HCT116 (cell line): Measurements from ENCODE around the gene TMEM208. TPM values are rescaled to one million over a fixed set of nuclear protein-coding genes. Genes with fewer than 3 reads are reported as not detected.

Experiments
- CBX3 ChIP-seq: IDR thresholded peaks from 2 replicates; pipeline ENCODE4 v1.6.1; 2012; ENCODE audit warnings: low read depth
- EGR1 ChIP-seq: IDR thresholded peaks from 2 replicates; pipeline ENCODE4 v1.6.1; 2012; ENCODE audit warnings: low read depth
- ELF1 ChIP-seq: IDR thresholded peaks from 2 replicates; pipeline ENCODE4 v1.6.1; 2012; ENCODE audit warnings: low read depth, borderline replicate concordance
- EZH2phosphoT487 ChIP-seq: fragments of 200-600 bp; IDR thresholded peaks from 2 replicates; pipeline ENCODE4 v1.6.1; 2018; ENCODE audit warnings: antibody characterized with exemption, borderline replicate concordance
- FOSL1 ChIP-seq: IDR thresholded peaks from 2 replicates; pipeline ENCODE4 v1.6.1; 2012; ENCODE audit warnings: low read depth
- JUND ChIP-seq: IDR thresholded peaks from 2 replicates; pipeline ENCODE4 v1.6.1; 2012
- POLR2A ChIP-seq: IDR thresholded peaks from 2 replicates; pipeline ENCODE4 v1.7.0; 2011; ENCODE audit warnings: borderline replicate concordance; ENCODE audit not compliant: insufficient read depth, insufficient read length; ENCODE audit errors: extremely low read depth
- RAD21 ChIP-seq: IDR thresholded peaks from 2 replicates; pipeline ENCODE4 v1.6.1; 2012; ENCODE audit warnings: low read depth, mild to moderate bottlenecking
- ZFX ChIP-seq: fragments of 450-650 bp; IDR thresholded peaks from 2 replicates; pipeline ENCODE4 v1.6.1; 2017
- ZNF274 ChIP-seq: fragments of 200-500 bp; sonication (Bioruptor generic); IDR thresholded peaks from 2 replicates; pipeline ENCODE4 v1.6.1; 2014; ENCODE audit warnings: mild to moderate bottlenecking, low read depth, low read length, inconsistent platforms
- total RNA-seq: library from RNA; stranded (reverse); gene quantifications from one replicate; pipeline ENCODE4 v1.2.1, GENCODE V29; 2021; ENCODE audit not compliant: unreplicated experiment
- TF ChIP-seq, protein P1 (sequence below), 3 experiments: fragments of 200-600 bp in 1 of 3; sonication (generic) in 1 of 3; IDR thresholded peaks in 2 of 3; conservative IDR thresholded peaks in 1 of 3; 2 replicates each; pipeline ENCODE4 v1.5.1; 2012 to 2017; ENCODE audit warnings: low read depth in 2 of 3, low read length in 2 of 3, antibody characterized with exemption in 1 of 3, borderline replicate concordance in 1 of 3, control low read depth in 1 of 3, mild to moderate bottlenecking in 1 of 3, mixed read lengths in 1 of 3, mixed run types in 1 of 3, moderate library complexity in 1 of 3; ENCODE audit not compliant: insufficient read depth in 1 of 3
- TF ChIP-seq, protein P2 (sequence below): IDR thresholded peaks from 2 replicates; pipeline ENCODE4 v1.6.1; 2012
- TF ChIP-seq, protein P3 (sequence below): IDR thresholded peaks from 2 replicates; pipeline ENCODE4 v1.6.1; 2011; ENCODE audit warnings: mild to moderate bottlenecking, low read length, moderate library complexity; ENCODE audit not compliant: insufficient replicate concordance; ENCODE audit errors: extremely low read depth

Gene TMEM208
- total RNA-seq, 1 experiment from 2014 or later, result 36.1 TPM

DNA sequence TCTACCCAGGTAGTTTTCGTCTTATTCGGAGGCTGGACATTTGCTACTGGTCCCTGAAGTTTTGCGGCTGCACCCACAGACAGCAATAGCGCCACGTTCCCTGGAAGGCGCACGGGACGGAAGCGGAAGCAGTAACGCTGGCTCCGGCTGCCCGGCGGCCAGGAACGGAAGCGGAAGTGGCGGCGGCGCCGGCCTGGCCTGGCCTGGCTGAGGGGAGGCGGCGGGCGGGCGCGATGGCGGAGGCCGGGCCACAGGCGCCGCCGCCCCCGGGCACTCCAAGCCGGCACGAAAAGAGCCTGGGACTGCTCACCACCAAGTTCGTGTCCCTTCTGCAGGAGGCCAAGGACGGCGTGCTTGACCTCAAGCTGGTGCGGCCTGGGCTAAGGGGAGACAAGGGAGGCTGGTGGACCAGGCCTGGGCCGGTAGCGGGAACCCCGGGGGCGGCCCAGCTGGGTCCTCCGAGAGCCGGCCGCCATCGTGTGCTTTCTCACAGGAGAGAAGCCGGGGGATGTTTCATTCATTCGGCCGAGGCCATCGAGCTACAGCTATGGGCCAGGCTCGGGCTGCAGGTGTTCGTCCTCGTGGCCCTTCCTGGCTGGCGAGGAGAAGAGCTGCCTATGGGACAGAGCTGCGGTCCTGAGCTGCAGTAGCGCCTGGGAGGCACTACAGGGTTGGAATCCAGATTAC is 34.8 kb upstream of the TMEM208 start, which contains the start of gene E2F4 (continued):
- TF ChIP-seq, protein P1, sequence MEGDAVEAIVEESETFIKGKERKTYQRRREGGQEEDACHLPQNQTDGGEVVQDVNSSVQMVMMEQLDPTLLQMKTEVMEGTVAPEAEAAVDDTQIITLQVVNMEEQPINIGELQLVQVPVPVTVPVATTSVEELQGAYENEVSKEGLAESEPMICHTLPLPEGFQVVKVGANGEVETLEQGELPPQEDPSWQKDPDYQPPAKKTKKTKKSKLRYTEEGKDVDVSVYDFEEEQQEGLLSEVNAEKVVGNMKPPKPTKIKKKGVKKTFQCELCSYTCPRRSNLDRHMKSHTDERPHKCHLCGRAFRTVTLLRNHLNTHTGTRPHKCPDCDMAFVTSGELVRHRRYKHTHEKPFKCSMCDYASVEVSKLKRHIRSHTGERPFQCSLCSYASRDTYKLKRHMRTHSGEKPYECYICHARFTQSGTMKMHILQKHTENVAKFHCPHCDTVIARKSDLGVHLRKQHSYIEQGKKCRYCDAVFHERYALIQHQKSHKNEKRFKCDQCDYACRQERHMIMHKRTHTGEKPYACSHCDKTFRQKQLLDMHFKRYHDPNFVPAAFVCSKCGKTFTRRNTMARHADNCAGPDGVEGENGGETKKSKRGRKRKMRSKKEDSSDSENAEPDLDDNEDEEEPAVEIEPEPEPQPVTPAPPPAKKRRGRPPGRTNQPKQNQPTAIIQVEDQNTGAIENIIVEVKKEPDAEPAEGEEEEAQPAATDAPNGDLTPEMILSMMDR (IDR thresholded peaks at IDR 0.05 in 2 of 3, conservative IDR thresholded peaks at IDR 0.05 in 1 of 3; ENCODE audit: borderline replicate concordance in 1 of 3, insufficient read depth in 1 of 3, low read depth in 2 of 3, low read length in 2 of 3), result no peak
- TF ChIP-seq CBX3, result no peak
- no peak for TF ChIP-seq RAD21
- TF ChIP-seq, protein P2, sequence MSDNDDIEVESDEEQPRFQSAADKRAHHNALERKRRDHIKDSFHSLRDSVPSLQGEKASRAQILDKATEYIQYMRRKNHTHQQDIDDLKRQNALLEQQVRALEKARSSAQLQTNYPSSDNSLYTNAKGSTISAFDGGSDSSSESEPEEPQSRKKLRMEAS, result no peak
- TF ChIP-seq ZFX, result peak; percentile 98
- no peak for TF ChIP-seq EZH2phosphoT487
- no peak for TF ChIP-seq EGR1
- no peak for TF ChIP-seq ZNF274
- TF ChIP-seq ELF1, result no peak
- TF ChIP-seq JUND, result no peak
- TF ChIP-seq FOSL1, result no peak
- peak; percentile 67 for TF ChIP-seq POLR2A
- TF ChIP-seq, protein P3, sequence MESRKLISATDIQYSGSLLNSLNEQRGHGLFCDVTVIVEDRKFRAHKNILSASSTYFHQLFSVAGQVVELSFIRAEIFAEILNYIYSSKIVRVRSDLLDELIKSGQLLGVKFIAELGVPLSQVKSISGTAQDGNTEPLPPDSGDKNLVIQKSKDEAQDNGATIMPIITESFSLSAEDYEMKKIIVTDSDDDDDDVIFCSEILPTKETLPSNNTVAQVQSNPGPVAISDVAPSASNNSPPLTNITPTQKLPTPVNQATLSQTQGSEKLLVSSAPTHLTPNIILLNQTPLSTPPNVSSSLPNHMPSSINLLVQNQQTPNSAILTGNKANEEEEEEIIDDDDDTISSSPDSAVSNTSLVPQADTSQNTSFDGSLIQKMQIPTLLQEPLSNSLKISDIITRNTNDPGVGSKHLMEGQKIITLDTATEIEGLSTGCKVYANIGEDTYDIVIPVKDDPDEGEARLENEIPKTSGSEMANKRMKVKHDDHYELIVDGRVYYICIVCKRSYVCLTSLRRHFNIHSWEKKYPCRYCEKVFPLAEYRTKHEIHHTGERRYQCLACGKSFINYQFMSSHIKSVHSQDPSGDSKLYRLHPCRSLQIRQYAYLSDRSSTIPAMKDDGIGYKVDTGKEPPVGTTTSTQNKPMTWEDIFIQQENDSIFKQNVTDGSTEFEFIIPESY, result no peak
